ENCODE measurements around the gene MDC1.

DNA sequence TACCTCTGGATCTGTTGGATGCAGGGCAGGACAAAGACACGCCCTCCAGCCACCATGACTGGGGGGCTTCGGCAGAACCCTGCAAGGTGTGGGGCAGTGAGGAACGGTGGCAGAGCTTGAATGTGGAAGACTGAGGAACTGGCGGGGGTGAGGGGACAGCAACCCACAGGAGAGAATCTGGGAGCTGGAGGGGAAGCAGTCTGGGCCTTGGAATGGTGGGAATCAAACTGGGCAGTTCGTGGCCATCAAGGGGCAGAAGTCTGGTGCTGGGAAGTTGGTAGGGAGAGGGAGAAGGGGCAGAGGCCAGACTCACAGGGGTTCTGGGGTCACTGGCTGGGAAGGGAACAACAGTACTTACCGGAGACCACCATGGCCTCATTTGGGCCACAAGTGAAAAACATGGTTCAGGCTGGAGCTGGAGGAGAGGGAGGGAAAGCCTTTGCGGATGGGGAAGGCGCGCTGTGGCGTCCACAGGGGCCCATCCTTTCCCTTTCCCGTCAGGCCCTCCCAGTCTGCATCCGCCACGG, 24.8 kb upstream of the MDC1 start:
- TF ChIP-seq CTCF (IDR thresholded peaks at IDR 0.05 in 4 of 5, conservative IDR thresholded peaks at IDR 0.05 in 1 of 5), result no peak
- TF ChIP-seq POLR2A (IDR thresholded peaks at IDR 0.05), result no peak

All from gastrocnemius medialis (tissue), 4 donors.